GM18508 (cell line): Measurements from ENCODE around the gene DSE.

Experiments
- ATAC-seq: cut with Tn5 transposase; IDR thresholded peaks from one replicate; pipeline ENCODE4 v1.9.1; 2021; ENCODE audit warnings: moderate number of reproducible peaks; ENCODE audit not compliant: insufficient read depth, unreplicated experiment

DSE gene

GRCh38 chr6:116406678-116407345, 36.1 kb downstream of the DSE start:
- ATAC-seq: no peak

- peak; percentile 39 for ATAC-seq
These were observed 37.7 kb downstream of the DSE start for GRCh38 chr6:116408491-116408890.

DNA sequence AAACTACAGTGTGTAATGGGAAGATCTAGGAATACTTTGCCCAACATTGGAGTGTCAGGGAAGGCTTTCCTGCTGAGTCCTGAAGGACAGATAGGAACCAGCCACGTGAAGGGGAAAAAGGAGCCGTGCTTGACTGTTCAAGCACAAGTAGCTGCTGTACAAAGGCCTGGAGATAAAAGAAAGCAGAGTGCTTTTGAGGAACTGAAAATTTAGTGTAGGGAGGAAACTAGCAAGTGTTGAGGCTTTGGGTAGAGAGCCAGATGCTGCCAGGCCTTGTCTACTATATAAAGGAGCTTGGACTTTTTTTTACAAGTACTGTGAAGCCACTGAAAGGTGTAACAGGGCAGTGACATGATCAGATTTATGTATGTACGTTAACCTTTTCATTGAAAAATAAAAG, 39.0 kb downstream of the DSE start:
- peak; percentile 66 for ATAC-seq

- ATAC-seq: no peak
These were observed 40.5 kb downstream of the DSE start for GRCh38 chr6:116411284-116411623.

- no peak for ATAC-seq
These were observed 41.5 kb downstream of the DSE start for GRCh38 chr6:116412270-116412669.

- ATAC-seq: no peak
These were observed 42.6 kb downstream of the DSE start for GRCh38 chr6:116413357-116413756.

GRCh38 chr6:116417661-116418060, 46.9 kb downstream of the DSE start:
- ATAC-seq: no peak

- no peak for ATAC-seq
These were observed 48.5 kb downstream of the DSE start for GRCh38 chr6:116419069-116419786.

DNA sequence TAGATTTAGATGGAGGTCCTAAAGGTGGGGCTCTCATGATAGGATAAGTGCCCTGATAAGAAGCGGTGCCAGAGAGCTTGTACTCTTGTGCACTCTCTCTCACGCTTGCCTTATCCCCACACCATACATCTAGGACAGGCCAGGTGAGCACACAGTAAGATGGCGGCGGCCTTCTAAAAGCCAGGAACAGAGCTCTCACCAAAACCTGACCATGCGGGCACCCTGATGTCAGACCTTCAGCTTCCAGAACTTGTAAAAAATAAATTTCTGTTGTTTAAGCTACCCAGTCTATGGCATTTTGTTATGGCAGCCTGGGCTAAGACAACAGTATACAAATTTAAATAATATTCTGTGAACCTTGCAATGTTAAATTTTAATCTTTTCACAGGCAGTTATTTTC, 49.6 kb downstream of the DSE start:
- ATAC-seq: no peak

DNA sequence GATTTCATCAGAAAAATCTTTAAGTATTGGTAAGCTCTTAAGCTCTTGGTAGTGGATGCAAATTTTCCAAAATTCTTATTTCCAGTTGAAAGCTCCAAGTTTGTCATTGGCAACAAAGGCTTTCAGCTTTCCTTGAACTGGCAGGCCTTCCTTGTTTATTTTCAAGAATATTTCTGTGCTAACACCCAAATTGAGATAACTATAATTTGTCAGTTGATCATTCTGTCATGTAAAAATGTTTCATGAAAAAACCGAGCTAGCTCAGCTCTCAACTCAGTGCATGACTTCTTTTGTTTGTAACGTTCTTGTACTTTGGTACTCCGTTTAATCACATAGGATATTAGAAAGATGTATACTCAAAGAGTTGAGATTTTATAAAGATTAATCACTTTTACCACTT, 51.5 kb downstream of the DSE start:
- ATAC-seq: no peak

- no peak for ATAC-seq
These were observed 53.3 kb downstream of the DSE start for GRCh38 chr6:116424001-116424400.

GRCh38 chr6:116426551-116426950, 55.8 kb downstream of the DSE start:
- ATAC-seq: no peak

DNA sequence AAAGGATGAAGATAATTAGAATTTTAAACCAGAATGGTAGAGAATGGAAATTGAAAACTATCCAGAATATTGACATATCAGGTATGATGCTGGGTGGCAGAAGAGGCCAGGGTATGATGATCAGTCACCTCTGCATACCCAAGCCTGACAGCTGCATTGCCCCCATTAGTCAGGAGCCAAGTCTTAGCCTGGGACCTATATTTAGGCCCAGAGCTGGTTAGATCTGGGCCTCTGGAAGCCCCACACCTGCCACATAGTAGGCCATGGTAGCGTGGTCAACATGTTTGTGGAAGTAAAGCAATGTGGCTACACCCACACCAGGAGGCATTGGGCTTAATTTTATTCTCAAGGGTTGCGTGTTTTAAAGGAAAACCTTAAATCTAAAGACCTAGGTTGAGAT, 58.4 kb downstream of the DSE start:
- ATAC-seq: no peak

- ATAC-seq: no peak
These were observed 60.1 kb downstream of the DSE start for GRCh38 chr6:116430860-116431259.

GRCh38 chr6:116431964-116432595, 61.3 kb downstream of the DSE start:
- ATAC-seq: no peak

GRCh38 chr6:116433206-116433712, 62.5 kb downstream of the DSE start:
- ATAC-seq: no peak

- no peak for ATAC-seq
These were observed 63.4 kb downstream of the DSE start for GRCh38 chr6:116434056-116434725.

GRCh38 chr6:116436586-116436985, 65.8 kb downstream of the DSE start:
- ATAC-seq: no peak

- no peak for ATAC-seq
These were observed 66.9 kb downstream of the DSE start for GRCh38 chr6:116437656-116438055.

GRCh38 chr6:116438590-116439448, 68.1 kb downstream of the DSE start:
- ATAC-seq: no peak
